GM19043 (cell line): ENCODE results near the gene NYAP1.
"Not testable (repeated sequence)": the region's sequence is repeated elsewhere in the genome, so short reads cannot be mapped to it uniquely, and the experiment has no call there.

ENCODE experiments used
- ATAC-seq: cut with Tn5 transposase; IDR thresholded peaks from one replicate; pipeline ENCODE4 v1.9.1; 2021; ENCODE audit warnings: low read depth; ENCODE audit not compliant: unreplicated experiment

The NYAP1 gene

DNA sequence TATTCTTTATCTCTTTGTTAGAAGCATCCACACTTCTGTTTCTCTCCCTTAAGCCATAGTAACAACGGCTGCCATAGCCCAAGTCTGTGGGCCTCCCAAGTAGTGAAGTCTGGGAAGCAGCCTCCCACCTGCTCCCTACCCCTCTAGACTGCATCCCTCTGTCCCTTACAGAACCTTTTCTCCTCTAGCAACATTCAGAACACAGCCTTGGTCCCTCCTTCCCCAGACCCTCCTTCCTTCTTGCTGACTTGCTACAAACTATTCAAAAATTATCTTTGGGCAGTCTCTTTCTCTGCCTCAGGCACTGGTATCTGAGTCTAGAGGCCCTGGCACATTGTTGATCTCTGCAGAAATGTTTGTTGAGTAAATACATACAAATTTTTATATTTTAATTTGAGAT lies 2.3 kb upstream of the NYAP1 start:
- ATAC-seq: no peak

DNA sequence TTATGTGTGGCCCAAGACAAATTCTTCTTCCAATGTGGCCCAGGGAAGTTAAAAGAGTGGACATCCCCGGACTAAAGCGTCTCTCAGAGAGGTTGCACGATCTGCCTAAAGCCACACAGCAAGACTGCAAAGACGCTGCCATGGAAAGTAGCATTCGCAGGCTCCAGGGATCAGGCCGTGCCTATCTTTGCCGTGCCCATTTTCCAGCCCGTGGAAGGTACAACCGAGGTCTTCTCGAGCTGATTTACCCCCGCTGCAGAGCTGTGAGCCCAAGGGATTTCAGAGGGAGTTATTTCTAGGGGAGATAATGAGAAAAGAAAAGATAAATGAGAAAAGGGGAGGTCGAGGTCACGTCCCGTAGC lies 1.0 kb upstream of the NYAP1 start:
- ATAC-seq: no peak

DNA sequence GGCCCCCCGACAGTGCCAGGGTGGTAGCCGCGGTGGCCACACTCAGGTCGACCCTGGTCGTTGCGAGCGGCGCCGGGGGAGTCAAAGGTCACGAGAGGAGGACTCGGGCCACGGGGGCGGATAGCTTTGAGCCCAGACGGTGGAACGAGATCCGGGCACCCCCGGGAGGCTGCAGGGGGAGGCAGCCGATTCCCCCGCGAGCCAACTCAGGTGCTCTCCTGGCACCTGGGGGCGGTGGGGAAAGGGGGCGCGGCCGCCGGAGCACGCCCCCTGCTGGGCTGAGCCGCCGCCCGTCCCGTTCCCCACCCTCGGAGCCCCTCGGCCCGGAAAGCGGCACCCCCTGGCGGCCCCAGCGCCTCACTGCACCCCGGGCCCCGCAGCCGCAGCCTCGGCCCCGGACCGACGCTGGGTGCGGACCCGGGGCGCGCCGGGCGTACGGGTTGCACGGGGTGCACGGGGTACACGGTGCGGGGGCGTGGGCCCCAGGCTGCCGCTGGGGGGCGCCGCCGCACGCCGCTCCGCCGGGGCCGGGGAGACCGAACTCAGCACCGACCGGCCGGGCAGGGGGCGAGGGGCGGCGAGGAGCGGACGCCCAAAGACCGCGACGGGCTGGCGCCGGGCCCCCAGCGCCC lies 521 bp upstream of the NYAP1 start:
- ATAC-seq: no peak

DNA sequence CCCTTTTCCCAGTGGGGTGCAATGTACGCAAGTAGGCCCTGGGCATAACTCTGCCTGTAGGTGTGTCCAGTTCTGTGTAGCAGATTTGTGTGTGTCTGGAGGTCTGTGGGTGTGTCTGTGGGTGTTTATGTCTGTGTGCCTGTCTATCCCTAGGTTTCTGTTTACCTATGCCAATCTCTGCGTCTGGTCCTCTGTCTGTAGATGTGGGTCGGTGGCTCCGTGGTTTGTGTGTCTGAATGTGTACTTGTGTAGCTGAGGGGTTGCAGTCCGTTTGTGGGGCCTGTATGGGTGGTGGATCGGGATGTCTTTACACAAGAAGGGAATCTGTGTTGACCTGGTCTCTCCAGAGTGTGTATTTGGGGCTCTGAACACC lies 932 bp downstream of the NYAP1 start:
- ATAC-seq: no peak

DNA sequence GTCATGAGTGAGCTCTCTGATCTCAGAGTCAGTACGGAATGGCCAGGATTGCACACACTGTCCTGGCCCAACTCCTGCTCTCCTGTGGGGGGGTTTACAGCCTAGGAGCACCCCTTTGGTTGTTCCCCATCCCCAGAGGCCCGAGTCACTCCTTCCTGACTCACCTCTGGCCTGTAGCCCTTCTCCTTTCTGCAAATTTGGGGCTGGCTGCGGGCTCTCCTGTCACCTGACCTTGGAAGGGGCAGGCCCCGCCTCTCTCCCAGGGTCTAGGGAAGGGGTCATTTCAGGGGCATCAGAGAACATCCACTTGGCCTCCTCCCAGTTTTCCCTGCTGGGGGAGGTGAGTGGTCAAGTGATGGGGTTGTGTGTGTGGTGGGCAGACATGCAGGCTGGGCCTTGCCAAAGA lies 1.7 kb downstream of the NYAP1 start:
- ATAC-seq: no peak

DNA sequence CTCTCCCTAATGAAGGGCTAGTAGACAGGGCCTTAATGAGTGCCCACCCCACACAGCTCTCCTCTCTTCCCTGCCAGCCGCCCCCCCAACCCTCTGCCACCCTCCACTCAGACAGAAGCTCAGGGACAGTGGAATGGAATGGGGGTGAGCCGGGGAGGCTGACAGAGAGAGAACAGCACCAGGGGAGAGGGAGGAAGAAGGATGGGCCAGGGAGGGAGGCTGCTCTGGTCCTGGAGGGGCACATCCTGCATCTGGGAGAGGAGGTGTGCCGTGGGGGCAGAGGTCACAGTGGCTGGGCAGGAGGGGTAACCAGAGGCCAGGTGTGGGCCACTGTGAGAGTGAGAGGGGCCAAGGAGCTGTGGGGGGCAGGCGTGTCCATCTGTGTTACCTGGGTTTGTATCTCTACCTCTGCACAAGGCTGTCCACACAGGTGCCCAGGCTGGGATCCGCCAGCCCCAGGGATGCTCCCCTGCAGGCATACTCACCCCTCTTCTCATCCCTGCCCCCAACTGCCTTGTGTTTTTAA lies 2.4 kb downstream of the NYAP1 start:
- ATAC-seq: no peak

DNA sequence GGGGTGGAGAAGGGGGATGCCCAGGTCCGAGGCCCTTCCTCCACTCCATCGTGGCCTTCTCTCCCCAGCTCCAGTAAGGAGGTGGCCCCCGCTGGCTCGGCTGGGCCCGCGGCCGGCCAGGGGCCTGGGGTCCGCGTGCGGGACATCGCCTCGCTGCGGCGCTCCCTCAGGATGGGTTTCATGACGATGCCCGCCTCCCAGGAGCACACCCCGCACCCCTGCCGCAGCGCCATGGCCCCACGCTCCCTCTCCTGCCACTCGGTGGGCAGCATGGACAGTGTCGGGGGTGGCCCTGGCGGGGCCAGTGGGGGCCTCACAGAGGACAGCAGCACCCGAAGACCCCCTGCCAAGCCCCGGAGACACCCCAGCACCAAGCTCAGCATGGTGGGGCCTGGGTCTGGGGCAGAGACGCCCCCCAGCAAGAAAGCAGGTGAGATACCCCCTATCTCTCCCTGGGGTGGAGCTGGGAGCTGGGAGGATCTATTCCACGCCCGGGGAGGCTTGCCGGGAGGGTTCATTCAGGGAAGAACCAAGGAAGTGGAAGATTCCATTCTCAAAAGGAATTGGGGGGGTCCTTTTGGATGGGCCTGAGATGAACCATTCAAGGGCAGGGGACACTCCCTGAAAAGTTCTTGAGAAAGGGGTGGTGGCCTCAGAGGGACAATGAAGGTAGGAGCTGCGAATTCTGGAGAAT lies 3.2 kb downstream of the NYAP1 start:
- ATAC-seq: no peak

DNA sequence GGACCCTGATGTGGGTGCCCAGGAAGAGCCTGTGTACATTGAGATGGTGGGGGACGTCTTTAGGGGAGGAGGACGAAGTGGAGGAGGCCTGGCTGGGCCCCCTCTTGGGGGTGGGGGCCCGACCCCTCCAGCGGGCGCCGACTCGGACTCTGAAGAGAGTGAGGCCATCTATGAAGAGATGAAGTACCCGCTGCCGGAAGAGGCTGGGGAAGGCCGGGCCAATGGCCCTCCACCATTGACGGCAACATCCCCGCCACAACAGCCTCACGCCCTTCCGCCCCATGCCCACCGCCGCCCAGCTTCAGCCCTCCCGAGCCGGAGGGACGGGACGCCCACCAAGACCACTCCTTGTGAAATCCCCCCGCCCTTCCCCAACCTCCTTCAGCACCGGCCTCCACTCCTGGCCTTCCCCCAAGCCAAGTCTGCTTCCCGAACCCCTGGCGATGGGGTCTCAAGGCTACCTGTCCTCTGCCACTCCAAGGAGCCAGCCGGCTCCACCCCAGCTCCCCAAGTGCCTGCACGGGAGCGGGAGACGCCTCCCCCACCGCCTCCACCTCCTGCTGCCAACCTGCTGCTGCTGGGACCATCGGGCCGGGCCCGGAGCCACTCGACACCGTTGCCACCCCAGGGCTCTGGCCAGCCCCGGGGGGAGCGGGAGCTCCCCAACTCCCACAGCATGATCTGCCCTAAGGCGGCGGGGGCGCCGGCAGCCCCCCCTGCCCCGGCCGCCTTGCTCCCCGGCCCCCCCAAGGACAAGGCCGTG lies 4.8 kb downstream of the NYAP1 start:
- no peak for ATAC-seq

DNA sequence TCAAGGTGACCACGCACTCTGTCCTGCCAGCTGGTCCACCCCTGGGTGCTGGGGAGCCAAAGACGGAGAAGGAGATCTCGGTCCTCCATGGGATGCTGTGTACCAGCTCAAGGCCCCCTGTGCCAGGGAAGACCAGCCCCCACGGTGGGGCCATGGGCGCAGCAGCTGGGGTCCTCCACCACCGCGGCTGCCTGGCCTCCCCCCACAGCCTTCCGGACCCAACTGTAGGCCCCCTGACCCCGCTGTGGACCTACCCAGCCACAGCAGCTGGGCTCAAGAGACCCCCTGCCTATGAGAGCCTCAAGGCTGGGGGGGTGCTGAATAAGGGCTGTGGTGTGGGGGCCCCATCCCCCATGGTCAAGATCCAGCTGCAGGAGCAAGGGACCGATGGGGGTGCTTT lies 5.4 kb downstream of the NYAP1 start:
- no peak for ATAC-seq

DNA sequence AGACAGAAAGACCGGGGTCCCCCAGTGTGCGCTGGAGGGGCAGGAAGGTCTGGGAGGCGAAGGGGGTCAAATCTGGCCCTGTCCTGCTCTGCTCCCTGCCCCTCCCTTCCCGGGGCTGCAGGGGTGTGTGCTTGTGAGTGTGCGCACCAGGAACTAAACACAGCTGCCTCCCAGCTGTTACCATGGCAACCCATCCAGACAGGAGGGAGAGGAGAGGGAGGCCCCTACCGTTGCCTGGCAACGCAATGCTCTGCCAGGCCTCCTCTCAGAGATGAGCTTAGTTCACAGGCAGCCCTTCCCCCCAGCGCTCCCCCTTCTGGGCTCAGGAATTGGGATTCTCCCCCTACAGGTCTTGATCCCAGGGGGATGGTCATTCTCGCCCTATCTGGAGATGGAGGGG lies 6.1 kb downstream of the NYAP1 start:
- no peak for ATAC-seq

DNA sequence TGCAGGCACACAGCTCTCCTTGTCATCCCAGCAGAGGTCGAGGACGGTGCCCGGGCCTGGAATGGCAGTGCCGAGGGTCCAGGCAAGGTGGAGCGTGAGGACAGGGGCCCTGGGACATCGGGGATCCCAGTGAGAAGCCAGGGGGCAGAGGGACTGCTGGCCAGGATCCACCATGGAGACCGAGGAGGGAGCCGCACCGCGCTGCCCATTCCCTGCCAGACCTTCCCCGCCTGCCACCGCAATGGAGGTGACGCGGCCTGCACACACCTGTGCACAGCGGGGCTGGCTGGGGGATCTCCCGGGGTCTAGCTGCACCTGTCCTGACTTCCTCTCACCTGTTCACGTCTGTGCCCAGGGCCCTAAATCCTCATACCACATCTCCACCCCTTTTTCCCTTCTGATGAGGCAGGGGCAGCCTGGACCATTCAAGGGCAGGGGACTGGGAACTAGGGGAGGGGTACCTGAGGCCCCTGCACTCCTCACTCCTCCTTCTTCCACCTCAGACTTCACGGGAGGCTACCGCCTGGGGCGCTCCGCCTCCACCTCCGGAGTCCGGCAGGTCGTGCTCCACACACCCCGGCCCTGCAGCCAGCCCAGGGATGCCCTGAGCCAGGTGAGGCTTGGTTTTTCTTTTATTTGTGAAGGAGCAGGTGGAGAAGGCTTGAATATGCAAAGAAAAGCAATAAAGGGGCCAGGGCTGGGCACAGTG lies 6.9 kb downstream of the NYAP1 start:
- ATAC-seq: no peak

DNA sequence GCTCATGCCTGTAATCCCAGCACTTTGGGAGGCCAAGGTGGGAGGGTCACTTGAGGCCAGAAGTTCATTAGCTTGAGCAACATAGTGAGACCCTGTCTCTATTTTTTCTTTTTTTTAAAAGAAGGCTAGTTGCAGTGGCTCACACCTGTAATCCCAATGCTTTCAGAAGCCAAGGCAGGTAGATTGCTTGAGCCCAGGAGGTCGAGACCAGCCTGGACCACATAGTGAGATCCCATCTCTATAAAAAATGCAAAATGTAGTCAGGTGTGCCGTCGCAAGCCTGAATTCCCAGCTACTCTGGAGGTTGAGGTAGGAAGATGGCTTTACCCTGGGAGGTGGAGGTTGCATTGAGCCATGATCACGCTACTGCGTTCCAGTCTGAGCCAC lies 7.5 kb downstream of the NYAP1 start:
- ATAC-seq: no peak

DNA sequence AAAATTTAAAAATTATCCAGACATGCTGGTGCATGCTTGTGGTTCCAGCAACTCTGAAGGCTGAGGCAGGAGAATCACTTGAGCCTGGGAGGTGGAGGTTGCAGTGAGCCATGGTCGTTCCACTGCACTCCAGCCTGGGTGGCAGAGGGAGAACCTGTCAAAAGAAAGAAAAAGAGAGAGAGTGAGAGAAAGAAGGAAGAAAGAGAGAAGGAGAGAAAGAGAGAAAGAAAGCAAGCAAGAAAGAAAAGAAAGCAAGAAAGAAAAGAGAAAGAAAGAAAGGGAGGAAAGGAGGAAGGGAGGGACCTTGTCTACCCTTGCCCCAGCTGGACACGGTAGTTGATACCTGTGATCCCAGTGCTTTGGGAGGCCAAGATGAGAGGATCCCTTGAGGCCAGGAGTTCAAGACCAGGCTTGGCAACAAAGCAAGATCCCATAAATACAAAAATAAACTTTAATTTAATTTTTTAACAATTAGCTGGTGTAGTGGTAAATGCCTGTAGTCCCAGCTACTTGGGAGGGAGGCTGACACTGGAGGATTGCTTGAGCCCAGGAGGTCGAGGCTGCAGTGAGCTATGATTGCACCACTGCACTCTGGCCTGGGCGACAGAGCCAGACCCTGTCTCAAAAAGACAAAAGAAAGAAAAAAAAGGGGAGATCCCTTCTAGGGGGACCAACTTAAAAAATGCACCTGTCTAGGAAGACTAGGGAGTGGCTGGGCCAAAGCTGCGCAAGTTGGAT lies 9.2 kb downstream of the NYAP1 start:
- ATAC-seq: no peak

DNA sequence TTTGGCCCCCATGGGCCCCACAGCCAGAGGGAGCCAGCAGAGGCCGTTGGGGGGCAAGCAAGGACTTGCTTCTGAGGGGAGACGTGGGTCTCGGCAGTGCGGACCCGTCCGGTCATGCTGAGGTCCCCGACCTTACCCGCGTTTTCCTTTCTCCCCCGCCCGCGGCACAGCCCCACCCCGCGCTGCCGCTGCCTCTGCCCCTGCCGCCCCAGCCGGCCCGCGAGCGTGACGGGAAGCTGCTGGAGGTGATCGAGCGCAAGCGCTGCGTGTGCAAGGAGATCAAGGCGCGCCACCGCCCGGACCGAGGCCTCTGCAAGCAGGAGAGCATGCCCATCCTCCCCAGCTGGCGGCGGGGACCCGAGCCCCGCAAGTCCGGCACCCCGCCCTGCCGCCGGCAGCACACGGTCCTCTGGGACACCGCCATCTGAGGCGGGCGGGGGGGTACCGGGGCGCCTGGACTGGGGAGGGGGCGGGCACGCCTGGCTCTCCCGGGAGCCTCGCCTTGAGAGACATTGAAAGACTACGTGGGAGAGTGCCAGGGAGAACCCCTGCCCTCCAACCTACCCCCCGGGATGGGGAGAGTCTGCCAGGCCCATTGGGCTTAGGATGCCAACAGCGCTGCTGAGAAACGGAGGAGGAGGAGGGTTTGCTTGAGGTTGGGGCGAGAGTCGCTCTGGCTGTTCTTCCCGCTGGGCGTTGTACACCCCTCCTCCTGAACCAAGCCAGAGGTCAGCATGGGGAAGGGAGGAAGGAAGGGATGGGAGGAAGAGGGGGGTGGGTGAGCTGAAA lies 9.9 kb downstream of the NYAP1 start:
- no peak for ATAC-seq

DNA sequence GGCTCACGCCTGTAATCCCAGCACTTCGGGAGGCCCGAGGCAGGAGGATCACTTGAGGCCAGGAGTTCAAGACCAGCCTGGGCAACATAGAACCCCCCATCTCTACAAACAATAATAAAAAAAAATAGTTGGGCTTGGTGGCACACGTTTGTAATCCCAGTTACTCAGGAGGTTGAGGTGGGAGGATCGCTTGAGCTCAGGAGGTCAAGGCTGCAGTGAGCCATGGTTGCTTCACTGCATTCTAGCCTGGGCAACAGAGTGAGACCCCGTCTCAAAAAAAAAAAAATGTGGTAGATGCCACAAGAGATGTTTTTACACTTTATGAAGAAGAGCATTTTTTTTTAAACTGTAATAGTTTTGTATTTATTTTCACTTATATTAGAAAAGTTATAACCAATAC lies 12.8 kb downstream of the NYAP1 start:
- ATAC-seq: no peak

DNA sequence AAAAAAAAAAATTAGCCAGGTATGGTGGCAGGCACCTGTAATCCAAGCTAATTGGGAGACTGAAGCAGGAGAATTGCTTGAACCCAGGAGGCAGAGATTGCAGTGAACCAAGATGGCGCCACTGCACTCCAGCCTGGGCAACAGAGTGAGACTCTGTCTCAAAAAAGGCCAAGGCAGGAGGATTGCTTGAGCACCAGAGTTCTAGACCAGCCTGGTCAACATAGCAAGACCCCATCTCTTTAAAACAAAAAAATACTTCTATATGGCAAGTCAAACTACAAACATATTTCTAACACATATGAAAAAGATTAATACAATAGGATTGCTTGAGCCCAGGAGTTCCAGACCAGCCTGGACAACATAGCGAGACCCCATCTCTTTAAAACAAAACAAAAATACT lies 17.0 kb downstream of the NYAP1 start:
- ATAC-seq: not testable (repeated sequence)

DNA sequence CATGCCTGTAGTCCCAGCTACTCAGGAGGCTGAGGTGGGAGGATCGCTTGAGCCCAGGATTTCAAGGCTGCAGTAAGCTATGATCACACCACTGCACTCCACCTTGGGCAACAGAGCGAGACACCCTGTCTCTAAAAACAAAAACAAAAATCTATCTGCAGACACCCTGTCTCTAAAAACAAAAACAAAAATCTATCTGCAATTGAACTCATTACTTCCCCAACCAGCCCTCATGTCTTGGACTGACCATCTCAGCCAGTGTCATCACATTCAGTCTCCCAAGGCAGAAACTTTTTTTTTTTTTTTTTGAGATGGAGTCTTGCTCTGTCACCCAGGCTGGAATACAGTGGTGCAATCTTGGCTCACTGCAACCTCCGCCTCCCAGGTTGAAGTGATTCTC lies 20.3 kb downstream of the NYAP1 start:
- ATAC-seq: not testable (repeated sequence)

DNA sequence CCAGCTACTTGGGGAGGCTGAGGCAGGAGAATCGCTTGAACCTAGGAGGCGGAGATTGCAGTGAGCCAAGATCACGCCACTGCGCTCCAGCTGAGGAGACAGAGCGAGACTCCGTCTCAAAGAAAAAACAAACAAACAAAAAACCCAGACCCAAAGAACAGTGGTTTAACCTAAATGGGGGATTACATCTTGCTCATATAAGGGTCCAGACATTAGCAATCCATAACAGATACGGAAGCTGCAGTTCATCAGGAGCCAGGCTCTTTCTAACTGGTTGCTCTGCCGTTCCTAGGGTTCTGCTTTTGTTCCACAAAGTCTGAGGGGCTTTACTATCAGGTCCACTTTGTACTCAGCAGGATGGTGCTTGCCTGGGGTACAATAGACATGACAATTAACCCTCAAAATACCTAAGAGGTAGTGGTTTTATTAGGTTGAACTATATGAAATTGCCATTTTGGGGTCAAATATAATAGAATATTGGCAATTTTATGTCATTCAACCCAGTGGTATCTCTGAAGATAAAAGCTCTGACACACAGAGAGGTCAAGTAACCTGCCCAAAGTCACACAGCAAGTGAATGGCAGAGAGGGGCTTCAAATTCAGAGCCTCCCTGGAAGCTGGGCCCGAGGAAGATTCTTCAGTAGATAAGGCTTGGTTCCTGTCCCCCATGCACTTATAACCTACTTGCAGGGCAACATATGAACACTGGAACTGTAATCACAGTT lies 21.3 kb downstream of the NYAP1 start:
- no peak for ATAC-seq

DNA sequence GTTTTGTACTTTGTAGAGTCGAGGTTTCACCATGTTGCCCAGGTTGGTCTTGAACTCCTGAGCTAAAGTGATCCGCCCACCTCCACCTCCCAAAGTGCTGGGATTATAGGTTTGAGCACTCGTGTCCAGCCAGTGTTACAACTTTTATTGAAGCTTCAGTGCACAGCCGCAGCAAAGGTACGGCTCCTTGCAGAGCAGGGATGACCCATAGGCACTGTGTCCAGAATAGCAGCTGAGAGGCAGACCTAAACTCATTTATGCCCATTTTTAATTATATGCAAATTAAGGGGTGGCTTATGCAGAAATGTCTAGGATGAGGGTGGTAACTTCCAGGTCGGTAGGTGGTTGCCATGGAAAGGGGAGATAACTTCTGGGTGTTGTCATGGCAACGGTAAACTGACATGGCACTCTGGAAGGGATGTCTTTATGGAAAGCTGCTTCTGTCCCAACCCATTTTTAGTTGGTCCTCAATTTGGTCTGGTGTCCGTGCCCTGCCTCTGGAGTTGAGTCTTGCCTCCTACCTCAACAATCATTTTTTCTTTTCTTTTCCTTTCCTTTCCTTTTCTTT lies 22.7 kb downstream of the NYAP1 start:
- no peak for ATAC-seq
